ENCODE results near the gene LRCOL1.

DNA sequence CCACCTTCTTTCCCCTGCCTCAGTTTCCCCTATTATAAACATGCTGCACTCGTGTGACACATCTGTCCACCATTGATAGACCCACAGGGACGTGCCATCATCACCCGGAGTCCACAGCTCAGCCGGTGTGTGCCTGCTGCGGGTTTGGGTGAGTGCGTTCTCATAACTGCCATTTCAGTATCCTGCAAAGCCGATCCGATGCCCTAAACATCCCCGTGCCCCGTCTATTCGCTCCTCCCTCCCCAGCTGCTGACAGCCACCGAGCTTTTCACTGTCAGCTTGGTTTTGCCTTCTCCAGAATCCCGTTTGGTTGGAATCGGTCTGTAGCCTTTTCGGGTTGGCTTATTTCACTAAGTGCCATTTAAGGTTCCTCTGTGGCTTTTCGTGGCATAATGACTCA is 3.9 kb downstream of the LRCOL1 start:
- no peak for TF ChIP-seq CTCF (IDR thresholded peaks at IDR 0.05; ENCODE audit: control extremely low read depth in 1 of 3, insufficient read depth in 1 of 3, low read depth in 1 of 3, low read length in 3 of 3)
- TF ChIP-seq POLR2A (IDR thresholded peaks at IDR 0.05; ENCODE audit: control extremely low read depth in 1 of 2, low read depth in 2 of 2, low read length in 2 of 2) = no peak
- TF ChIP-seq CBX5 (IDR thresholded peaks at IDR 0.05; ENCODE audit: low read depth, low read length) = no peak
- TF ChIP-seq BCL11A (IDR thresholded peaks at IDR 0.05; ENCODE audit: low read depth in 2 of 2, low read length in 2 of 2) = no peak
- TF ChIP-seq SP1 (IDR thresholded peaks at IDR 0.05; ENCODE audit: low read depth, low read length) = no peak

All from H1 (cell line).